ENCODE data around the gene TOB1.

TOB1 gene

DNA sequence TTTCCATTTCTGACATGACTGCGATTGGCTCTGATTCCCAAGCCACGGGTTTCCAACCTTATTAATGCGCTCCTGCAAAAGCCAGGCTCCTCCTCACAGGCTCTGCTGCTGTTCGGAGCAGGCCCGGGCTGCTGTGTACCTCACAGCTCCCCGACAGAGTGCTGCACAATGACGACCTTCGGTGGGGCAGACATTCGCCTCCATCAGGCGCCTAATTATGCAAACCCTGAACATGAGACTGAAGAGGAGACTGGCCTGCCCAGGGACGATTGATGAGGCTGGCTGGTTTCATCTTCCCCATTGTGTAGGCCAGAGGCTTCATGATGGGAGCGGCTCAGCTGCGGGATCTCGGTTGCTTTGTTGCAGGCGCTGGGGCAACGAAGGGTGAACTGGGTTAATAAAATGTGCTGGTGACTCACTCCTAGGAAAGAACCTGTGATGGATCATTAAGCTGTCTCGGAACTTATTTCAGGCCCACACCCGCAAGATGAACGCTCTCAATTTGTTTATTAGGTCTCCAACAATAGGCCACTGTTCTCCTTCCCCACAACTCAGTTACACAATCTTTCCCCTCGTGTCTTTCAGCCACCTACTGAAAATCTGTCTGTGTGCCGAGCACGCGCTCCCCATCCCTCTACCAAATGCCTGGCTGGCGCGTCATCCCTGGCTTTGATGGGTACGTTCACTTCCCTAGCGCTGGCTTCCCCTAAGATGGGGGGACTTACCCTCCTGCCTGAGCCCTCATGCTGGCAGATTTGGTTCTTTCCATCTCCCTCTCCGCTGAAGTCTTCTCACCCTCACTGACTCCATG lies 27.2 kb upstream of the TOB1 start:
- no peak for TF ChIP-seq CTCF (conservative IDR thresholded peaks at IDR 0.05; ENCODE audit: low read length)
- H3K4me3 ChIP-seq (ENCODE audit: low read length), result no peak overlapping the region
- DNase-seq (ENCODE audit: low read depth), result peak; percentile 31

DNA sequence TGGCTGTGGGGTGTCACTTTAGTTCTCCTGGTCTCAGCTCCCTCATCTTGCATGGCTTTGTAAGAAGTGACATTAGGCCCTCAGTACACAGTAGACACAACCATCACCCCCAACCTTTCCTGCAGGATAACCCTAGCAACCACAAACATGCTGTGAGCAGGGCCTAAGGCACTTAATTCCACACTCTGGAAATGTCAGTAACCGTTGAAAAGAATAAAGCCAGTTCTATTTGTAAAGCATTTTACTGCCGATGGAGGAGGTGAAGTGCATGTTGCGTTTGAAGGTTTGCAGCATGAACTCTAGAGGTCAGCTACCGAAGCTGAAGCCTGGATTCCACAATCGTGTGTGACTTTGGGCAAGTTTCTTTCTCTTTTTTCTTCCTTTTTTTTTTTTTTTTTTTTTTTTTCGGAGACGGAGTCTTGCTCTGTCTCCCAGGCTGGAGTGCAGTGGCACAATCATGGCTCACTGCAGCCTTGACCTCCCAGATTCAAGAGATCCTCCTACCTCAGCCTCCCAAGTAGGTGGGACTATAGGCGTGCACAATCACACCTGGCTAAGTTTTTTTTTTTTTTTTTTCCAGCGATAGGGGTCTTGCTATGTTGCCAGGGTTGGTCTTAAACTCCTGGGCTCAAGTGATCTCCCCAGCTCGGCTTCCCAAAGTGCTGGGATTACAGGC lies 26.1 kb upstream of the TOB1 start:
- no peak overlapping the region for H3K4me3 ChIP-seq (ENCODE audit: low read length)
- no peak for DNase-seq (ENCODE audit: low read depth)
- TF ChIP-seq CTCF (conservative IDR thresholded peaks at IDR 0.05; ENCODE audit: low read length), result no peak

DNA sequence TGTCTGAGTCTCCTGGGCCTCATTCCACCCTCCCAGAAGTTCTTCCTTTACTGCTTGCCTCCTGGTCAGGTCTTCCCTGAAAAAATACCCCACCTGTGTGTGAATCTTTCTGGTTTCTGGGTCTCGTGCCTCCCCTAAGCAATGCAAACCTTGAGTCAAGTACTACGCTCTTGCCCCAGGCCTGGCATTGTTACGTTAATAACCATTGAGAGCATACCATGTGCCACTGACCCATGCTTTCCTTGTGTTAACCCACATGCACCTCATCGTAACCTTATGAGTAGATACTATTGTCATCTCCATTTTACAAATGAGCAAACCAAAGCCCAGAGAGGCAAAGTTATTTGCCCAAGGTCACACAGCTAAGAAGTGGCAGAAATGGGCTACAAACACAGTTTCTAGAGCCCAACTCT lies 25.4 kb upstream of the TOB1 start:
- no peak for TF ChIP-seq CTCF (conservative IDR thresholded peaks at IDR 0.05; ENCODE audit: low read length)
- H3K4me3 ChIP-seq (ENCODE audit: low read length), result no peak overlapping the region
- DNase-seq (ENCODE audit: low read depth), result no peak

DNA sequence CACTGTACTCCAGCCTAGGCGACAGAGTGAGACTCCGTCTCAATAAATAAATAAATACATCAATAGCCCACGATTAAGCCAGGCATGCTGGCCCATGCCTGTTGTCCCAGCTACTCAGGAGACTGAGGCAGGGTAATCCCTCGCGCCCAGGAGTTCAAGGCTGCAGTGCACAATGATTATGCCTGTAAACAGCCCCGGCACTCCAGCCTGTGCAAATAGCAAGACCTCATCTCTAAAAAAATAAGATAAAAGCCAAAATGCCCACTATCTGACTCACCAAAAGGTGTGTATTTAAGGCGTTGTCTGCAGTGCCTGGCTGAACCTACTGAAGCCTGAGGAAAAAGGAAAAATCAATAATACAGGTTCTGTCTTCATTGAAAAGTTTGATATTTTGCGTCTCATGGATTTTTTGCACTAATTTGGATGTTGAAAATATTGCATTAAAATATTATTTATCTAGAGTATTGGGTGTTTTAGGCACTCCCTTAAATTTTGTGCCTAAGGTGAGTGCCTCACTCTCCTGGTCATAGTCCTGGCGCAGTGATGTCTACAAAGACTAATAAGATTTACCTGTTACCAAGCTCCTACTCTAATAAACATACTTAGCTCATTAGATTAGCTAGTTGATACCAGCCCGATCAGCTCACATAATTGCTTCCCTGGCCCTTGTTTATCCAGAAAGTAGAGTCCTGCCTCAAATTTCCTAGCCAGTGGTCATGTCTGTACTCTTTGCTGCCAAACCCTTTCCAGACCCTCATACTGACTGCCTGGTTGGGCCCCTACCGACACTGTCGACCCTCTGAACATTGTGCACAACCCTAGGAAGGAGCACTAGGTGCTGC lies 24.7 kb upstream of the TOB1 start:
- DNase-seq (ENCODE audit: low read depth), result no peak
- H3K4me3 ChIP-seq (ENCODE audit: low read length), result no peak overlapping the region
- TF ChIP-seq CTCF (conservative IDR thresholded peaks at IDR 0.05; ENCODE audit: low read length), result no peak

GRCh38 chr17:50889528-50890118 lies 23.5 kb upstream of the TOB1 start:
- DNase-seq (ENCODE audit: low read depth), result no peak
- TF ChIP-seq CTCF (conservative IDR thresholded peaks at IDR 0.05; ENCODE audit: low read length), result no peak

DNA sequence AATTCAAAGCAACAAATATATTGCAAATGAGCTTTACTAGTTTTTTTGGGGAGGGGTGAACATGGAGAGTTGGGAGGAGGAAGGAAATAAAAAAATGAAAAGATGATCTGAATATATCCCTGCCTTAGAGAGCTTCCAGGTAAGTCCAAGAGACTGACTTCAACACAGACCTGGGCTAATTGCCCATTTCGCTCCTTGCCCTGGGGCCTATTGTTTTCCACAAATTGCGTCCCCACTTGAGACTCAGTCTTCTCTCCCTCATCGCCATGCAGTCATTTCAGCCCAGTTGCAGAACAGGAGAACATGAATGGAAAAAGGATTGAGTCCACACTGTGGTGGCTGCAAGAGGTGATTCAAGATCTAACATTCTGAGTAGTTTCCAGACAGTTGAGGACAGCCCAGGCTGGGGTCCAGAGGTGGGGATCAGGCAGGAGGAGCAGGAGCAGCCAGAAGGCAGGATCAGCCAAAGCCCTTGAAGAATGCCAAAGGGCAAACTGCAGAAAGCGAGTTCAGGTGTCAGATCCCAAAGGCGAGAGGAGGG lies 21.6 kb upstream of the TOB1 start:
- no peak for TF ChIP-seq CTCF (conservative IDR thresholded peaks at IDR 0.05; ENCODE audit: low read length)
- no peak for DNase-seq (ENCODE audit: low read depth)
- H3K4me3 ChIP-seq (ENCODE audit: low read length), result no peak overlapping the region

More at GRCh38 chr17:50889528-50890118, 23.5 kb upstream of the TOB1 start:
- H3K4me3 ChIP-seq (ENCODE audit: low read length), result no peak overlapping the region

Data from AG10803 (cell line).